ENCODE data around the gene RHOBTB1. TPM values are rescaled to one million over a fixed set of nuclear protein-coding genes. Genes with fewer than 3 reads are reported as not detected.

Gene RHOBTB1
- total RNA-seq, 1 donor = 15.8 TPM

GRCh38 chr10:60894786-60895185 lies 49.2 kb downstream of the RHOBTB1 start:
- no peak for TF ChIP-seq CTCF (IDR thresholded peaks at IDR 0.05; ENCODE audit: insufficient read depth, low read length)
- H3K4me3 ChIP-seq (ENCODE audit: low read depth, low read length) = no peak overlapping the region
- DNase-seq (ENCODE audit: low read depth) = no peak

DNA sequence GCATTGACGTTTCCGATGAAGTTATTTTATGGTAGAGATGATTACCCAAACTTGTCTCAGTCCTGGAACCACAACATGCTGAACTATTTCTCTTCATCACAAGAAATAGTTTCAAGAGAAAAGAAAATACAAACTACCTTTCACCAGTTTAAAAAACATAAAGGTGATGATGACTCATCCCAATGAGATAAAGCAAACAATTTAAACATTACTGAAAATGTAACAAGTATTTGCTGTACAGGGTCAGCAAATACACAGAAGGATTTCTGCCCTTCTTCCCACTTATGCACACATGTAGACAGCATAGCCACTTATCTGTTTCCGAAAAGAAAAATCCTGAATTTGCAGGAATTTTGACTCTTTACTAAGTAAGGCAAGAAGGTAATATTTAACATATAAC lies 50.8 kb downstream of the RHOBTB1 start:
- TF ChIP-seq CTCF (IDR thresholded peaks at IDR 0.05; ENCODE audit: insufficient read depth, low read length) = no peak
- H3K4me3 ChIP-seq (ENCODE audit: low read depth, low read length) = no peak overlapping the region
- DNase-seq (ENCODE audit: low read depth) = no peak

DNA sequence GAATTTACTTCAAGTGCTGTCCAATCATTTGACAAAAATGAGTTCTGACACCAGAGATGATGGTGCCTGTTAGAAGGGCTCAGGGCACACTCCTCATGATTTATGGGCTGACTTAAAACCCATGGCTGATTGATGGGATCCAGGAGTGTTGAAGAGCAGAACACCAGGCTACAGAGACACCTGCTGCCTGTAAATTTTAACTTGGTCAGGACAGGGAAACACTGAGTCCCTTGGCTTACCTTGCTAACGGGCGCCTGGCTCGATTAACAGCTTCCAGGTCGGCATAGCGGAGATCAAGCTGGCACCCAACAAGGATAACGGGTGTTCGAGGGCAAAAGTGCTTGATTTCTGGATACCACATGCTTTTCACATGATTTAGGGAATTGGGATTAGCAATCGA lies 51.4 kb downstream of the RHOBTB1 start:
- no peak for DNase-seq (ENCODE audit: low read depth)
- TF ChIP-seq CTCF (IDR thresholded peaks at IDR 0.05; ENCODE audit: insufficient read depth, low read length) = no peak
- no peak overlapping the region for H3K4me3 ChIP-seq (ENCODE audit: low read depth, low read length)

GRCh38 chr10:60890811-60891210 lies 53.2 kb downstream of the RHOBTB1 start:
- TF ChIP-seq CTCF (IDR thresholded peaks at IDR 0.05; ENCODE audit: insufficient read depth, low read length) = no peak
- no peak for DNase-seq (ENCODE audit: low read depth)
- H3K4me3 ChIP-seq (ENCODE audit: low read depth, low read length) = no peak overlapping the region

DNA sequence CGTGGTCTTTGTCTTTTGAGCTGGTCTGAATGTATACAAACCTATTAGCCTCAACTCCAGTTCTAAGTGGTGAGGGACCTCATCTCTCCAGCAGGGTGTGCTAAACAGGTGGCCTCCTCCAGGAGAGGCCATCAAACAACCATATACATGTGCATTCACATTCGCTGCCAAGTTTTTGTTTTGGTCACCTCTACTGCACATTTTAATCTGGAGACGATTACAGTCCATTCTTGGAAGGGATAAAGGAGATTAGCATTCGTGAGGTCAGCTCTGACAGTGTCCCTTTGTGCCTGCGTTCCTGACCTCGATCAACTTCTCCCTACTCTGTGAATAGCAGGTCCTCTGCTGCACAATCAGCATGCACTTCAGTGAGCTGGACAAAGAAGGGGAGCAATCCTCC lies 60.8 kb downstream of the RHOBTB1 start:
- peak; percentile 48 for TF ChIP-seq CTCF (IDR thresholded peaks at IDR 0.05; ENCODE audit: insufficient read depth, low read length)
- DNase-seq (ENCODE audit: low read depth) = peak; percentile 22
- H3K4me3 ChIP-seq (ENCODE audit: low read depth, low read length) = no peak overlapping the region

DNA sequence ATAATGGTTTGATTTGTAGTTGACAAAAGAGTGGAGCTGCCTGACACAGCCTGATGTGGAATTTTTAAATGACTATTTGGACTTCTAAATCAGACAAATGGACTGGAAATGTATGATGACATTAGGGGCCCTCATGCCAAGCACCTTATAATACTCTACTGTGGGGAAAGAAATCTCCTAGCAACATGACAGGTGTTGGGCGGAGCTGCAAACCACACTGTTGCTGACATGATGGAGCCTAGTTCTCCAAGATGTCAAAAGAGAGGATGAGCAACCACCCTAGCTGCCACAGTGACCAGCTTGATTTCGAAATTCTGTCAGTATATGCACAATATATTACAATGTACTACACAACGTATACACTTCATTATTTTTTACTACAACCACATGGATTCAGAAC lies 65.8 kb downstream of the RHOBTB1 start:
- TF ChIP-seq CTCF (IDR thresholded peaks at IDR 0.05; ENCODE audit: insufficient read depth, low read length) = no peak
- no peak overlapping the region for H3K4me3 ChIP-seq (ENCODE audit: low read depth, low read length)
- DNase-seq (ENCODE audit: low read depth) = no peak

GRCh38 chr10:60877777-60878120 lies 66.2 kb downstream of the RHOBTB1 start:
- no peak for DNase-seq (ENCODE audit: low read depth)
- no peak overlapping the region for H3K4me3 ChIP-seq (ENCODE audit: low read depth, low read length)
- TF ChIP-seq CTCF (IDR thresholded peaks at IDR 0.05; ENCODE audit: insufficient read depth, low read length) = no peak
